ENCODE data around the gene SHISAL2B.
"Not testable (repeated sequence)": the region's sequence is repeated elsewhere in the genome, so short reads cannot be mapped to it uniquely, and the experiment has no call there.

The SHISAL2B gene

GRCh38 chr5:64706074-64706473 lies 15.8 kb downstream of the SHISAL2B start:
- DNase-seq = not testable (repeated sequence)

GRCh38 chr5:64707191-64707590 lies 16.9 kb downstream of the SHISAL2B start:
- no peak for DNase-seq

GRCh38 chr5:64714495-64714894 lies 24.2 kb downstream of the SHISAL2B start:
- DNase-seq = not testable (repeated sequence)

- DNase-seq = no peak
These were observed 32.3 kb downstream of the SHISAL2B start for GRCh38 chr5:64722588-64722987.

- DNase-seq = no peak
These were observed 36.8 kb downstream of the SHISAL2B start for GRCh38 chr5:64727150-64727549.

- DNase-seq = no peak
These were observed 52.1 kb downstream of the SHISAL2B start for GRCh38 chr5:64742411-64742810.

GRCh38 chr5:64742821-64743220 lies 52.5 kb downstream of the SHISAL2B start:
- no peak for DNase-seq

GRCh38 chr5:64744914-64745313 lies 54.6 kb downstream of the SHISAL2B start:
- no peak for DNase-seq

- DNase-seq = no peak
These were observed 56.1 kb downstream of the SHISAL2B start for GRCh38 chr5:64746446-64746845.

GRCh38 chr5:64749385-64749784 lies 59.1 kb downstream of the SHISAL2B start:
- no peak for DNase-seq

- no peak for DNase-seq
These were observed 63.8 kb downstream of the SHISAL2B start for GRCh38 chr5:64754066-64754465.

GRCh38 chr5:64758901-64759300 lies 68.6 kb downstream of the SHISAL2B start:
- DNase-seq = no peak

- DNase-seq = no peak
These were observed 69.8 kb downstream of the SHISAL2B start for GRCh38 chr5:64759960-64760660.

- DNase-seq = no peak
These were observed 73.7 kb downstream of the SHISAL2B start for GRCh38 chr5:64763948-64764503.

- DNase-seq = no peak
These were observed 75.7 kb downstream of the SHISAL2B start for GRCh38 chr5:64765804-64766504.

- DNase-seq = no peak
These were observed 76.6 kb downstream of the SHISAL2B start for GRCh38 chr5:64766941-64767340.
